Esophagus squamous epithelium (tissue), 4 donors: ENCODE measurements around the gene RUNX1.

ENCODE experiments used
- POLR2A ChIP-seq, 4 donors: fragments of 450-650 bp; IDR thresholded peaks; one replicate each; pipeline ENCODE4 v1.6.1; 2017; ENCODE audit warnings: antibody characterized with exemption in 4 of 4, mild to moderate bottlenecking in 4 of 4, moderate library complexity in 3 of 4
- TF ChIP-seq, protein P1 (sequence below), 6 experiments: fragments of 450-650 bp in 4 of 6; fragments of 200-600 bp in 2 of 6; sonication (generic) in 2 of 6; IDR thresholded peaks; one replicate each; pipeline ENCODE4 v1.5.1; 2016 to 2019; ENCODE audit warnings: antibody characterized with exemption in 6 of 6, mild to moderate bottlenecking in 4 of 6, moderate library complexity in 4 of 6

DNA sequence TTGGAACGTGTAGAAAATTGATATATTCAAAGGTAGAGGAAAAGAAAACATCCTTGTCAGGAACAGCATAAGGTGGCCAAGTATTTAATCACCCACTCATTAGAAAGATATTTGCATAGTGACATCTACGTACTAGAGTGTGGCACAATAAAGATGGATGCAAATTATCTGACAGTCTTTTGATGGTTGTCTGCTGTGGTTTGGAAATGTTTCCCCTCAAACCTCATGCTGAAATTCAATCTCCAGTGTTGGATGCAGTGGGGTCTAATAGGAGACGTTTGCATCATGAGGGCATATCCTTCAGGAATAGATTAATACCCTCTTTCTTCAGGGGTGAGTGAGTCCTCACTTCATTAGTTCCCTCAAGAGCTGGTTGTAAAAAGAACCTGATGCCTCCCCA, 34.1 kb upstream of the RUNX1 start:
- TF ChIP-seq, protein P1, sequence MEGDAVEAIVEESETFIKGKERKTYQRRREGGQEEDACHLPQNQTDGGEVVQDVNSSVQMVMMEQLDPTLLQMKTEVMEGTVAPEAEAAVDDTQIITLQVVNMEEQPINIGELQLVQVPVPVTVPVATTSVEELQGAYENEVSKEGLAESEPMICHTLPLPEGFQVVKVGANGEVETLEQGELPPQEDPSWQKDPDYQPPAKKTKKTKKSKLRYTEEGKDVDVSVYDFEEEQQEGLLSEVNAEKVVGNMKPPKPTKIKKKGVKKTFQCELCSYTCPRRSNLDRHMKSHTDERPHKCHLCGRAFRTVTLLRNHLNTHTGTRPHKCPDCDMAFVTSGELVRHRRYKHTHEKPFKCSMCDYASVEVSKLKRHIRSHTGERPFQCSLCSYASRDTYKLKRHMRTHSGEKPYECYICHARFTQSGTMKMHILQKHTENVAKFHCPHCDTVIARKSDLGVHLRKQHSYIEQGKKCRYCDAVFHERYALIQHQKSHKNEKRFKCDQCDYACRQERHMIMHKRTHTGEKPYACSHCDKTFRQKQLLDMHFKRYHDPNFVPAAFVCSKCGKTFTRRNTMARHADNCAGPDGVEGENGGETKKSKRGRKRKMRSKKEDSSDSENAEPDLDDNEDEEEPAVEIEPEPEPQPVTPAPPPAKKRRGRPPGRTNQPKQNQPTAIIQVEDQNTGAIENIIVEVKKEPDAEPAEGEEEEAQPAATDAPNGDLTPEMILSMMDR (IDR thresholded peaks at IDR 0.05): no peak
- TF ChIP-seq POLR2A (IDR thresholded peaks at IDR 0.05): no peak
